ENCODE measurements around the gene GASK1A.

GASK1A gene

GRCh38 chr3:42935472-42935871 is 43.6 kb upstream of the GASK1A start:
- no peaks in the 10 kb centered on the region for H3K9me2 ChIP-seq (replicated peaks; ENCODE audit: insufficient read depth, low read length)
- no peak overlapping the region for H3K27ac ChIP-seq (ENCODE audit: low read depth, low read length)
- no peaks in the 10 kb centered on the region for H3F3A ChIP-seq (ENCODE audit: insufficient read depth)

GRCh38 chr3:42936157-42936981 is 42.7 kb upstream of the GASK1A start:
- H3K27me3 ChIP-seq (ENCODE audit: low read length), result no peaks in the 10 kb centered on the region
- no peak overlapping the region for H3K9ac ChIP-seq (ENCODE audit: low read length)
- H3F3A ChIP-seq (ENCODE audit: insufficient read depth), result no peaks in the 10 kb centered on the region
- H3K79me2 ChIP-seq (ENCODE audit: insufficient read depth, low read length), result no peaks in the 10 kb centered on the region
- no peaks in the 10 kb centered on the region for H3K36me3 ChIP-seq (ENCODE audit: low read length)
- no peak overlapping the region for H3K27ac ChIP-seq (ENCODE audit: low read depth, low read length)
- no peak overlapping the region for H3K4me3 ChIP-seq (ENCODE audit: insufficient read depth, low read length, poor library complexity, severe bottlenecking)
- H3K4me2 ChIP-seq (ENCODE audit: low read depth, low read length, poor library complexity, severe bottlenecking), result no peak overlapping the region
- no peaks in the 10 kb centered on the region for H4K20me1 ChIP-seq (ENCODE audit: low read depth, low read length)
- TF ChIP-seq CTCF (IDR thresholded peaks at IDR 0.05; ENCODE audit: insufficient read depth, low read length, poor library complexity, severe bottlenecking) (no peak), EZH2phosphoT487 (conservative IDR thresholded peaks at IDR 0.05; ENCODE audit: low read length) (no peak)
- H3K9me3 ChIP-seq (ENCODE audit: insufficient read depth, low read length), result no peaks in the 10 kb centered on the region
- no peak overlapping the region for H2AFZ ChIP-seq (ENCODE audit: low read depth, low read length, severe bottlenecking)
- H3K9me2 ChIP-seq (replicated peaks; ENCODE audit: insufficient read depth, low read length), result no peaks in the 10 kb centered on the region

More at GRCh38 chr3:42935472-42935871, 43.6 kb upstream of the GASK1A start:
- H4K20me1 ChIP-seq (ENCODE audit: low read depth, low read length), result no peaks in the 10 kb centered on the region
- no peaks in the 10 kb centered on the region for H3K27me3 ChIP-seq (ENCODE audit: low read length)
- TF ChIP-seq CTCF (IDR thresholded peaks at IDR 0.05; ENCODE audit: insufficient read depth, low read length, poor library complexity, severe bottlenecking), result no peak
- no peak for TF ChIP-seq EZH2phosphoT487 (conservative IDR thresholded peaks at IDR 0.05; ENCODE audit: low read length)
- no peaks in the 10 kb centered on the region for H3K79me2 ChIP-seq (ENCODE audit: insufficient read depth, low read length)
- H3K4me2 ChIP-seq (ENCODE audit: low read depth, low read length, poor library complexity, severe bottlenecking), result no peak overlapping the region
- no peaks in the 10 kb centered on the region for H3K9me3 ChIP-seq (ENCODE audit: insufficient read depth, low read length)
- H3K36me3 ChIP-seq (ENCODE audit: low read length), result no peaks in the 10 kb centered on the region
- no peak overlapping the region for H3K4me3 ChIP-seq (ENCODE audit: insufficient read depth, low read length, poor library complexity, severe bottlenecking)
- H3K9ac ChIP-seq (ENCODE audit: low read length), result no peak overlapping the region
- H2AFZ ChIP-seq (ENCODE audit: low read depth, low read length, severe bottlenecking), result no peak overlapping the region

GRCh38 chr3:42937334-42937733 is 41.8 kb upstream of the GASK1A start:
- no peak for TF ChIP-seq EZH2phosphoT487 (conservative IDR thresholded peaks at IDR 0.05; ENCODE audit: low read length)
- TF ChIP-seq CTCF (IDR thresholded peaks at IDR 0.05; ENCODE audit: insufficient read depth, low read length, poor library complexity, severe bottlenecking), result no peak
- Histone ChIP-seq H3K9ac (ENCODE audit: low read length) (no peak overlapping the region), H3K4me2 (ENCODE audit: low read depth, low read length, poor library complexity, severe bottlenecking) (no peak overlapping the region), H3K4me3 (ENCODE audit: insufficient read depth, low read length, poor library complexity, severe bottlenecking) (no peak overlapping the region), H4K20me1 (ENCODE audit: low read depth, low read length) (no peaks in the 10 kb centered on the region), H3K27ac (ENCODE audit: low read depth, low read length) (no peak overlapping the region), H3K9me3 (ENCODE audit: insufficient read depth, low read length) (no peaks in the 10 kb centered on the region), H3K9me2 (replicated peaks; ENCODE audit: insufficient read depth, low read length) (no peaks in the 10 kb centered on the region), H3K36me3 (ENCODE audit: low read length) (no peaks in the 10 kb centered on the region), H3K27me3 (ENCODE audit: low read length) (no peaks in the 10 kb centered on the region), H2AFZ (ENCODE audit: low read depth, low read length, severe bottlenecking) (no peak overlapping the region), H3K79me2 (ENCODE audit: insufficient read depth, low read length) (no peaks in the 10 kb centered on the region), H3F3A (ENCODE audit: insufficient read depth) (no peaks in the 10 kb centered on the region)

Measured in SU-DHL-6 (cell line).